COLO668 (cell line): Measurements from ENCODE around the gene HIRA.

ENCODE experiments used
- DNase-seq: peaks from one replicate; lab custom pipeline; 2025; ENCODE audit not compliant: unreplicated experiment; lab: John Stamatoyannopoulos, UW

HIRA gene

DNA sequence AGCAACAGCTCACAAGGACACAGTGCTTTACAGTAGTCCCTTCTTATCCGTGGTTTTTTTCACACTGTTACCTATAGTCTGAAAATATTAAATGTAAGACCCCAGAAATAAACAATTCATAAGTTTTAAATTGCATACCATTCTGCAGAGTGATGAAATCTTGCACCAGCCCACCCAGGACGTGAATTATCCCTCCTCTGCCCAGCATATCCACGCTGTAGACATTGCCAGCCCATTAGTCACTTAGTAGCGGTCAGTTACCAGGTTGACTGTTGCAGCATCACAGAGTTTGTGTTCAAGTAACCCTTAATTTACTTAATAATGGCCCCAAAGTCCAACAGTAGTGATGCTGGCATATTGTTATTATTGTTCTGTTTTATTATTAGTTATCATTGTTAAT lies 143.6 kb downstream of the HIRA start:
- DNase-seq, result no peak

DNA sequence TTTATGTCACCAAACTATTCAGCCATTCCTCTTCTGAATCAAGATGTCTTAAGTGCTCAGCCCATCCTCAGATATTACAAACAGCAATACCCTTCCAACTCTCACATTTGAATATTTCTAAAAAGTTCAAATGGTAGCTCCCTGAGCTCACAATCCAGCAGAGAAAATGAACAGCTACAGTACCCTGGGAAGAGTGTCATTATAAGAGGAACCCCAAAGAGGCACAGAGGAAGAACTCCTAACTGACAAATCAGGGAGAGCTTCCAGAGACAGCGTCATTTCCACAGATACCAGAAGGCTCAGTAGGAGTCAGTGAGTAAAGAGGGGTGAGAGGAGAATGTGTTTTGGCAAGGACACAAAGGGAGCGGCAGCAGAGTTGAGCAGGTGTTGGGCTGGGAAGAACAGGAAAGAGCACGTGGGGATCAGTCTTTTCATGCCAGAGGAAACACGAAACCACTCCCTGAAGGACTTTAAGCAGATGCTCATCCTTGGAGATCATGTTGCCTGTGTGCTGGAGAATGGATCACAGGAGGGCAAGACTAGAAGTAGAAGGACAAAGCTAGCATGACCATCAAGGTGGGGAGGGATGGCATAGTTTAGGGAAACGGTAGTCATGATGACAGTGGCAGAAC lies 144.3 kb downstream of the HIRA start:
- peak; percentile 72 for DNase-seq

GRCh38 chr22:19285831-19286230 lies 145.7 kb downstream of the HIRA start:
- no peak for DNase-seq
